Stimulated activated CD4-positive, alpha-beta T cell treated with anti-CD3 and anti-CD28 coated beads, Interleukin-15, amount 100 ng/mL, for 24 hours (primary cell): ENCODE measurements around the gene GLP1R.
A peak's percentile ranks its signal among the peaks of the same experiment; 100 is the strongest.
"Not testable (repeated sequence)": the region's sequence is repeated elsewhere in the genome, so short reads cannot be mapped to it uniquely, and the experiment has no call there.

Experiments
- DNase-seq: peaks from one replicate; pipeline ENCODE4 v3.0.0-alpha.2; 2020

GLP1R gene

GRCh38 chr6:39088331-39088730 lies 39.8 kb downstream of the GLP1R start:
- peak; percentile 14 for DNase-seq

- no peak for DNase-seq
These were observed 41.5 kb downstream of the GLP1R start for GRCh38 chr6:39090036-39090435.

GRCh38 chr6:39091220-39091619 lies 42.6 kb downstream of the GLP1R start:
- no peak for DNase-seq

- no peak for DNase-seq
These were observed 43.5 kb downstream of the GLP1R start for GRCh38 chr6:39092124-39092523.

DNA sequence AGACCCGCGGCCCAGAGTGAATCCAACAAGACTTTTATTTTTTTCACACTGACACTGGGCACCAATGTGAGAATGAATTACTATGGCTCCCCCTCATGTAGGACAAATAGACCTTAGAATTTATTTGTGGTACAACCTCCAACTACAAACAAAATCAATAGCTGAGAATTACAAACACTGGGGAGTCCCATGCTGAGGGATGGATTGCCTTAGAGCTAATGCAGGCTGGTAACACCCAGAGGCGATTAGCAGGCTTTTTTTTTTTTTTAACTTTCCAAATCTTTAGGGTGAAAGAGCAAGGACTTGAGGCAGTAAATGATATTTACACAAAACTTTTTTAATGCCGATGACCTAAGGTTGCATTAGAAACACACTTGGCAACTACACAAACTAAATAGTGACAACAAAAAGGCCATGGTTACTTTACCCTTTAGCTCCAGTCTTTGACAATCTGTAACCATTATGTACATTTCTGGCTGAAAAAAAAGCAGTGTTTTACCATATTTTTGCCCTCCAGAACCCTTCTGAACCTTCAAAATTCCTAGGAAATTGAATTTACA lies 44.6 kb downstream of the GLP1R start:
- DNase-seq, result no peak

DNA sequence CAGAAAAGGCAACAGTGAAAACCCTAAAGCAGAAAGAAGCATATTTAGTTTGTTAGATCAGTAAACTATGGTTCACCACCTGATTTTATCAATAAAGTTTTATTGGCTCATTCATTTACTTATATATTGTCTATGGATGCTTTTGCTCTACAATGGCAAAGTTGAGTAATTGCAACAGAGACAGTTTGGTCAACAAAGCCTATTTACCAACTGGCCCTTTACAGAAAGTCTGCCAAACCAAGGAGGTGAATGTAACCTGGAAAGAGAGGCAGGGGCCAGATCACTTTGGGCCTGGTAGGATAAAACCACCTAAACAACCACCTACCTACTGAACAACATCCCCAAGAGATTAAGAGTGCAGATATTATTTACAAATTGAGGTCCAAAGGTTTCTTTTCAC lies 47.0 kb downstream of the GLP1R start:
- no peak for DNase-seq

GRCh38 chr6:39100358-39100757 lies 51.8 kb downstream of the GLP1R start:
- no peak for DNase-seq

DNA sequence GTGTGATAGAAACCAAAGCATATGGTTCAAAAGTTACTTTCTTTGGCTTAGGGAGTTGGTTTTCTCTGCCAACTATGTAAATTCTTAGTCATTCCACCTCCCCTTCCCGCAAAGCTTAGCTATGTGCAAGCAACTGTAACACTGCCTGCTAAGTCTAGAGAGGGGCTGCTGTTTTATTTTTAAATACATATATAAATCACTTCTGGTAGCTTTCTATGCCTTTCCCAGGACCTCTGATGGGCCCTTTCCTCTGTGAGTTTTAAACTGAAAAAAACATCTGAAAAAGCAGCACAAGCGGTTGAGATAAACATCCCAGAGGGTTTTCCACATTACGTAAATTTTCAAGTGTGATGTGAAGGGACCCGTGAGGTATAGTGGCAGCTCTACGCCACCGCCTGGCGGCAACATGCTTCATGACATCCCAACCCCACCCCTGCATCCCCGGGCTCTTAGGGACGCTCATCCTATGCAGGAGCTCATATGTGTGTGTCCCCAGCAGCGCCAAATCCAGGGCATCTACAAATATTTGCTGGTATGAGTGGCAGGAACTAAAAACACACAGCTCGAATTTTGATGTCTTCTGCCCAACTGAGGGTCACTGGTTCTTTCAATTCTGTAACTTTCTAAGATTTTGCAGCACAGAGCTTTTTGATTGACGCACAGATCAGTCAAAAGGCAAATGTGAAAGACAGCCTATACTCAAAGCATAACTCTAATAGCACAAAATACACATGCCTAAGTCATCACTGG lies 53.7 kb downstream of the GLP1R start:
- DNase-seq, result peak; percentile 28

DNA sequence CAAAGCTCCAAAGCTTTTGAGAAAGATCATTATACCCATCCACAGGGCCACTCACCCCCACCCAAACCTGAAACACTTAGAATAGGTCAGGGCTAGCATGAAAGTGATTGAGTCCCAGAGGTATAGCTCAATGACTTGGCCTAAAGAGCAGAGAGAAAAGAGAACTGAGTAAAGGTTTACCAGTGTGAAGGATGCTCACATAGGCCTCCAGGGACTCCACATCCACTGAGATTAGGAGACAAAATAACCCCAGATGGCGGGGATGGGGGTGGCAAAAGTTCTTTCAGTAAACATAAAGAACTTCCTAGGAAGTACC lies 54.2 kb downstream of the GLP1R start:
- DNase-seq, result no peak

- no peak for DNase-seq
These were observed 55.9 kb downstream of the GLP1R start for GRCh38 chr6:39104528-39104927.

DNA sequence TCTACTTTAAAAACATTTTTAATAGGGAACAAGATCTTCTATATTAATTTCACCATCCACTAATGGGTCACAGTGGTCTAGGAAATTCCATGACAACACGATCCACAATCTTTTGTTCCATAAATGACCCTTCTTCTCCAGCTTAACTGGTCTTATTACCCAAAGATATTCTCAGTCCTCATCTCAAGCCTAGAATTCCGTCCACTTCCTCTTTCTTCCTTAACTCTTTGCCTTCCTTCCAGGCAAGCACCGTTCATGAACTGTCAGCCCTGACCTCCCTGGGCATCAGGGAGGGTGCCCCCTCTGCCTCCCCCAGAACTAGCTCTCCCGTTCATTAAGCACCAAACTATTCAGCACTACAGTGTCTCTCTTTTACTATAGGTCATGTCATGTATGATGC lies 58.5 kb downstream of the GLP1R start:
- no peak for DNase-seq

DNA sequence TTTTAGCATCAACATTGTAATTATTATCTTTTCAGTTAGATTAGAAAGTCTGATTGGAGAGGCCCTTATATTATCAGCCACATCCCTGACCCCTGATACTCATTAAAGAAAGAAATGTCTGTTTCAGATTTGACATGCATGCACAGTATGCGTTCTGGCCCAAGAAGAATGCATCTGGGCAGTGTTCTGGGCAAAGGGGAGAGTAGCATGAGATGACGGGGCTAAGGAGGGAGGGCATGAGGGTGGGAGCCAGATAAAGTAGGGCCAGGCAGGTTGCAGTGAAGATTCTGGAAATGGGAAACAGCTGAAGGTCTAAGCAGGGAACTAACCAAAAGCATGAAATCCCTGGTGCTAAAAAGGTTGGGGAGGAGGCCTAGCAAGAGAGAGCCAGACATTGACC lies 59.1 kb downstream of the GLP1R start:
- DNase-seq, result no peak

GRCh38 chr6:39108041-39108839 lies 59.7 kb downstream of the GLP1R start:
- no peak for DNase-seq

DNA sequence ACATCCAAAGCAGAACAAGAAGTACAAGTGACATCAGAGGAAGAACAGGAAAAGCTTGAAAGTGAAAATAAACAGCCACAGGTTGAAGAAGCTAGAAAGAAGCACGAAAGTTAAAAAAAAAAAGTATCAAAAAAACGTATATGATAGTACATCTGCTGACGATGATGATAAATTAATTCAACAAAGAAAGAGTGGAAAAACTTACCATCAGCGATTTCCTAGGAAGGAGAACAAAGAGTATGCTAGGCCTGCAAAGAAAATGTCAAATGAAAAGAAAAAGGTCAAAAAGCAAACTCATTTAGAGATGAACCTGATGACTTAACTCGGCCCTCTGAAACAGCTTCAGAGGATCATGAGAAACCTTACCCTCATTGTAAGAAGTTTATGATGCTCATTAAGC lies 62.7 kb downstream of the GLP1R start:
- no peak for DNase-seq

DNA sequence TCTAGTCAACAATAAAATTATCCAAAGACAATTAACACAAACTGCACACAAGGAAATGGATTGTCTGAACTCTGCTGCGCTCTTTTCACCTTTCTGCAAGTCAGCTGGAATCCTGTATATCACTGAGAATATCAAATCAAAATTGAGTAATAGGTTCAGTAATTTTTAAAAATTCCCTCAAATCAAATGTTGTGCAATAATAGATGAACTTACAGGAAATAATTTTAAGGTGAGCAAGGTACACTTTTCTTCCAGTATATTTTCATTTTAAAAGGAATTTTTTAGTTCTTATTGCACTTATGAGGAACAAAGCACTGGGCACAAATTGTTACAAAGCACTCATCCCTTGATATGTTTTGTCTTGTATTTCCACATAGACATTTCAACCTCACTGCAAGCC lies 65.2 kb downstream of the GLP1R start:
- DNase-seq, result no peak

DNA sequence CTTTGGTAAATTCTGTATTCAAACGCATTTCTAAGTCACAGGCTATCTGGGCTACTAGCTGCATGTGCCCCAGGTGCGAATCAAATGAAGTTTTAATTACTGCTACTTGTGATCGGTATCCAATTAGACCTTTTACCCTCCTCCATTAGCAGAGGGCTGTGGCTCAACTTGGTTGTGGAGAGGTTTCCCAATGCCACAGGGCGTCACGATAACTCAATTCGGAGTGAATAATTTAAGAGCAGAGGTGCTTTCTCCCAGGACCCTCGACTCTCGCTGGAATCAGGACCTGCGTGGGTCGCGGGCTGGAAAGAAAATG lies 65.8 kb downstream of the GLP1R start:
- DNase-seq, result no peak

DNA sequence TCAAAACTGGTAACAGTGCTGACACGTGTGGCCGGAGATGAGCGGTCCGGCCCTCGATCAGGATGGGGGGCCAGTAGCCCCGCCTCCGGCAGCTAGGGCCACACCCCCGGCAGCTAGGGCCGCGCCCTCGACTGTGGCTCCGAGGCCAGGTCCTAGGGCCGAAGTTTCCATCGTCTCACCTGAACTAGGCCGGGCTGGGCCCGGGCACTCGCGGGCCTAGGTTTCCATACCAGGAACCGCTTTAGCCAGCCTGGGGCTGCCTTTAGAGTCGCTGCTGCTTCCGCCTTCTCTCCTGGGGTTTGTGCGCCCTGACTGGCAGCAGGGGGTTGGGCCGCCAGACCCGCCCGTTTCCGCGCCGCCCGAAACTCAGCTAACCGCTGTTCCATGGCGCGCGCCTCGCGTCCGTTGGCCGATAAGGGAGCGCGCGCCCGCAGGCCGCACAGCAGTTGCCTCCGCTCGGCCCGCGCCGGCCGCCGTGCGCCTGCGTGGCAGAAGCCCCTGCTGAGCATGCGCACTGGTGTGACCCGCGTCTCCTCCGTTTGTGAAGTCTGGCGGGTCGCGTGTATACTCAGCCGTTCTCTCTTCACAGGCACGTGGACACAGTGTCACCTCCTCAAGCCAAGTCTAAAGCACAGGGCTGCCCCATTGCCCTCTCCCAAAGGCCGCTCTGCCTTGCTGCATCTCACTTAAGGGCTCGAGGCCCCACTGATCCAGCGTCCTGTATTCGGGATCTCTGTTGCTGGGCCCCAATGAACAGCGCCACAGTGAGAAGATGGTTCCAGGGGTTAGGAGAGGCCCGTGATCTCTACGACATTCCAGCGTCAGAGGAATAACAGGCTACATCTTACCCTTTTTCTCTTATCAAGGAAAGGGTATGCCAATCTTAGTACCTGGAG lies 66.4 kb downstream of the GLP1R start, which contains the start of gene SAYSD1:
SAYSD1 (minus strand) TSS at position 483 of the 896 bp plus-strand sequence; CDS start at position 386, 97 bp downstream.
- peak; percentile 96 for DNase-seq

- no peak for DNase-seq
These were observed 70.3 kb downstream of the GLP1R start for GRCh38 chr6:39118921-39119320.

GRCh38 chr6:39124114-39124513 lies 75.5 kb downstream of the GLP1R start:
- no peak for DNase-seq

DNA sequence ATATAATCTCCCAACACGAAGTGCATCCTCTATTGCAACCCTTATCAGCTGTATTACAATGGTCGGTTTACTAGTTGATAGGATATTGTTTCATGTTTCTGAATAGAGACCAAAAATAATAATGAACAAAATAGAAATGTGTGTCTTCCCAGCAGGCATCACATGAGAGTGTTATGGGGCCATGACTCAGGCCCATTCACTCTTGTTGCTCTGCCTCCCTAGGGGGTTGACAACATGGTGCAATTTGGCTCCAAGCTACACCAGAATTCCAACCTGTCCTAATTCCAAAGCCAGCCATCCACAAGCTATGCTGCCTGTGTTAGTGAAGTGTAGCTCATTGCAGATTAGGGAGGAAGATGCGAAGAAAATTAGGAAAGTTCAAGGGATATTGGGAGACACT lies 79.5 kb downstream of the GLP1R start:
- DNase-seq, result no peak

DNA sequence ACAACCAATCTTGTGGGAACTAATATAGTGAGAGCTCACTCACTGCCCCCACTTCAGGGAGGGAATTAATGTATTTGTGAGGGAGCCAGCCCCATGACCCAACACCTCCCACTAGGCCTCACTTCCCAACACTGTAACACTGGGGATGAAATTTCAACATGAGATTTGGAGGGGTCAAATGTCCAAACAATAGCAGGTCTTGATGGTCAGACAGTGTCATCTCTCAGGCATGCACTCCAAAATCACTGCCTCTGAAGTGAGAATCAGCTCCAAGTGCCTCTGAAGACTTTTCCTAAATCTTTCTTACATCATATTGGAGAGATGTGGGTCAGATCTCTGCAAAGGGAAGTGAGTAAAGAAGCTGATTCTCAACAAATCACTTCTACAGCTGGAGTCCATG lies 80.3 kb downstream of the GLP1R start:
- no peak for DNase-seq

- DNase-seq, result no peak
These were observed 82.1 kb downstream of the GLP1R start for GRCh38 chr6:39130691-39131090.

DNA sequence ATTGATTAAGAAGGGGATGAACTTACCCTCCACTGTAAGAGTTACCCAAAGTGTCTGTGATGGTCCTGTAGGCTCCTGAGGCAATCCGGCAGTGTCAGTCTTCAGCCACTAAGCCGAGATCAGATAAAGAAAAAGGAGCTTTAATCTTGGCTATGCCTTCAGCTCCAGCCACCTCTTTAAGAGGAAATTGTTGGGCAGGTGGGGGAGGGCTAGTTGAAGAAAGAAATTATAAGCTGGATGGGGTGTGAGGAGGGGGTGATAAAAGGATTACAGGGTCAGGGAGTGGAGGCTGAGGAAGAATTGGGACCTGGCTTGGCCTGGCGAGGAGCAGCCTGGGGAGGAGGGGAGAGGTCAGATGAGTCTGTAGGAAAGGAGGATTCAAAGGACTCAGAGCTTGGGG lies 86.2 kb downstream of the GLP1R start:
- DNase-seq, result not testable (repeated sequence)
